BJ (cell line): ENCODE data around the gene SMCO4. TPM values are rescaled to one million over a fixed set of nuclear protein-coding genes. Genes with fewer than 3 reads are reported as not detected.

Experiments used
- CTCF ChIA-PET: fragments of 350-600 bp; formaldehyde crosslinking; extraction: SDS; loops from one replicate; lab custom pipeline; 2021; ENCODE audit warnings: antibody characterized with exemption, inconsistent platforms; lab: Yijun Ruan, JAX
- POLR2A ChIA-PET: fragments of 300-600 bp; sonication (Branson Sonifier 250); formaldehyde crosslinking; extraction: SDS; loops from one replicate; lab custom pipeline; 2021; ENCODE audit warnings: antibody characterized with exemption; lab: Charles Lee
- DNase-seq: peaks from one replicate; pipeline ENCODE4 v3.0.0-alpha.2; 2011; ENCODE audit warnings: low read depth
- H3K27me3 ChIP-seq: 2 replicates; pipeline ENCODE4 v1.6.0; 2011; ENCODE audit warnings: low read length; ENCODE audit not compliant: control insufficient read depth, insufficient read depth
- H3K36me3 ChIP-seq: 2 replicates; pipeline ENCODE4 v1.5.1; 2011; ENCODE audit warnings: low read length; ENCODE audit not compliant: control insufficient read depth, insufficient read depth
- H3K4me3 ChIP-seq: 2 replicates; pipeline ENCODE4 v1.5.1; 2011; ENCODE audit warnings: low read depth, mild to moderate bottlenecking, control low read depth, low read length
- CTCF ChIP-seq: IDR thresholded peaks from 2 replicates; pipeline ENCODE4 v1.5.1; 2011; ENCODE audit warnings: low read depth, mild to moderate bottlenecking, control low read depth, inconsistent platforms, low read length, moderate library complexity; ENCODE audit not compliant: insufficient read depth
- polyA plus RNA-seq: library from polyadenylated mRNA; depleted of rRNA; stranded (reverse); fragments of >200 nt; gene quantifications from 2 replicates; pipeline ENCODE4 v1.2.3, GENCODE V29; 2011

The SMCO4 gene
- polyA plus RNA-seq, 1 experiment: 12.8 TPM

- ChIA-PET CTCF (no interaction called here), POLR2A (no interaction called here)
- Histone ChIP-seq H3K36me3 (no peaks in the 10 kb centered on the region), H3K4me3 (no peak overlapping the region), H3K27me3 (peaks cover 5% of the 10 kb centered on the region)
- DNase-seq: no peak
- TF ChIP-seq CTCF: no peak
Measured at GRCh38 chr11:93563857-93564256, 20.7 kb upstream of the SMCO4 start.

- ChIA-PET CTCF (interaction anchor here (0.6 kb wide), 1 partner anchor 324 kb away, joined by 3 read pairs; no protein-coding TSS in a partner anchor), POLR2A (no interaction called here)
- no peak for TF ChIP-seq CTCF
- H3K4me3 ChIP-seq: no peak overlapping the region
- H3K36me3 ChIP-seq: no peaks in the 10 kb centered on the region
- peaks cover 7% of the 10 kb centered on the region for H3K27me3 ChIP-seq
- DNase-seq: no peak
Measured at GRCh38 chr11:93560199-93560932, 17.2 kb upstream of the SMCO4 start.

GRCh38 chr11:93559681-93560080 lies 16.5 kb upstream of the SMCO4 start:
- H3K36me3 ChIP-seq: no peaks in the 10 kb centered on the region
- no peak for TF ChIP-seq CTCF
- no peak for DNase-seq
- ChIA-PET CTCF (interaction anchor here (0.6 kb wide), 1 partner anchor 25 kb away, joined by 3 read pairs; no protein-coding TSS in a partner anchor), POLR2A (no interaction called here)
- H3K27me3 ChIP-seq: peaks cover 5% of the 10 kb centered on the region
- H3K4me3 ChIP-seq: no peak overlapping the region

GRCh38 chr11:93552874-93553273 lies 9.7 kb upstream of the SMCO4 start:
- peaks cover 2% of the 10 kb centered on the region for H3K27me3 ChIP-seq
- no peaks in the 10 kb centered on the region for H3K36me3 ChIP-seq
- H3K4me3 ChIP-seq: no peak overlapping the region
- TF ChIP-seq CTCF: no peak
- CTCF ChIA-PET: interaction anchor here (1.7 kb wide), 1 partner anchor 8 kb away, joined by 4 read pairs; no protein-coding TSS in a partner anchor
- POLR2A ChIA-PET: no interaction called here
- no peak for DNase-seq

- ChIA-PET CTCF (interaction anchor here (0.6 to 1.8 kb wide), 3 partner anchors 8 to 315 kb away, joined by 3 to 7 read pairs (median 3); no protein-coding TSS in a partner anchor), POLR2A (no interaction called here)
- Histone ChIP-seq H3K27me3 (peaks cover 3% of the 10 kb centered on the region), H3K36me3 (no peaks in the 10 kb centered on the region), H3K4me3 (no peak overlapping the region)
- no peak for DNase-seq
- TF ChIP-seq CTCF: no peak
Measured at GRCh38 chr11:93549976-93550375, 6.8 kb upstream of the SMCO4 start.
